ENCODE measurements around the gene IL1RAPL1.

Gene IL1RAPL1

GRCh38 chrX:29461039-29461438 is 873.8 kb downstream of the IL1RAPL1 start:
- no peaks in the 10 kb centered on the region for H3K4me1 ChIP-seq (ENCODE audit: control insufficient read depth in 1 of 2, insufficient read depth in 1 of 2, low read depth in 1 of 2, low read length in 1 of 2)

DNA sequence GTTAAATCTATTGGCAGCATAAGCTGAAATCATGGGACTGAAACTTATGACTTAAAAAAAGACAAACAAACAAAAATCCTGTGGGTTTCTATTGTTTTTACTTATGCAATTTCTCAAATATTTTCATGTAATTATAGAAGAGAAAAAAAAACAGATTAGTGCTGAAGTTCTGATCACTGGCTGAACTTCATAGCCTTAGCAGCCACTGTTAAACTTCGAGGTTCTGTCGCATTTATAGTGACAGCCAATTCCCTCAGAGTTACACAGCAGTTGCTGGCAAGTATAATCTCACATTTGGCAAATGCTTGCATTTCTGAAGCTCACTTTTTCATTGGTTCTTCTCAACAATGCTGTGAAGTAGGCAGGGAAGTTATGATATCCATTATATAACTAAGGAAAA is 879.2 kb downstream of the IL1RAPL1 start:
- H3K27me3 ChIP-seq: no peaks in the 10 kb centered on the region
- TF ChIP-seq, protein P1, sequence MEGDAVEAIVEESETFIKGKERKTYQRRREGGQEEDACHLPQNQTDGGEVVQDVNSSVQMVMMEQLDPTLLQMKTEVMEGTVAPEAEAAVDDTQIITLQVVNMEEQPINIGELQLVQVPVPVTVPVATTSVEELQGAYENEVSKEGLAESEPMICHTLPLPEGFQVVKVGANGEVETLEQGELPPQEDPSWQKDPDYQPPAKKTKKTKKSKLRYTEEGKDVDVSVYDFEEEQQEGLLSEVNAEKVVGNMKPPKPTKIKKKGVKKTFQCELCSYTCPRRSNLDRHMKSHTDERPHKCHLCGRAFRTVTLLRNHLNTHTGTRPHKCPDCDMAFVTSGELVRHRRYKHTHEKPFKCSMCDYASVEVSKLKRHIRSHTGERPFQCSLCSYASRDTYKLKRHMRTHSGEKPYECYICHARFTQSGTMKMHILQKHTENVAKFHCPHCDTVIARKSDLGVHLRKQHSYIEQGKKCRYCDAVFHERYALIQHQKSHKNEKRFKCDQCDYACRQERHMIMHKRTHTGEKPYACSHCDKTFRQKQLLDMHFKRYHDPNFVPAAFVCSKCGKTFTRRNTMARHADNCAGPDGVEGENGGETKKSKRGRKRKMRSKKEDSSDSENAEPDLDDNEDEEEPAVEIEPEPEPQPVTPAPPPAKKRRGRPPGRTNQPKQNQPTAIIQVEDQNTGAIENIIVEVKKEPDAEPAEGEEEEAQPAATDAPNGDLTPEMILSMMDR (IDR thresholded peaks at IDR 0.05): no peak
- H3K9me3 ChIP-seq: no peaks in the 10 kb centered on the region
- no peaks in the 10 kb centered on the region for H3K36me3 ChIP-seq
- no peak overlapping the region for H3K4me3 ChIP-seq (ENCODE audit: low read depth in 1 of 2, low read length in 1 of 2)
- H3K27ac ChIP-seq: no peak overlapping the region
- H3K4me1 ChIP-seq (ENCODE audit: control insufficient read depth in 1 of 2, insufficient read depth in 1 of 2, low read depth in 1 of 2, low read length in 1 of 2): no peaks in the 10 kb centered on the region

More at GRCh38 chrX:29461039-29461438, 873.8 kb downstream of the IL1RAPL1 start:
- Histone ChIP-seq H3K27ac (no peak overlapping the region), H3K27me3 (no peaks in the 10 kb centered on the region), H3K36me3 (no peaks in the 10 kb centered on the region), H3K4me3 (ENCODE audit: low read depth in 1 of 2, low read length in 1 of 2) (no peak overlapping the region), H3K9me3 (no peaks in the 10 kb centered on the region)
- TF ChIP-seq, protein P1 (IDR thresholded peaks at IDR 0.05): no peak

GRCh38 chrX:29468911-29469494 is 881.8 kb downstream of the IL1RAPL1 start:
- Histone ChIP-seq H3K27me3 (no peaks in the 10 kb centered on the region), H3K27ac (no peak overlapping the region), H3K4me3 (ENCODE audit: low read depth in 1 of 2, low read length in 1 of 2) (no peak overlapping the region), H3K4me1 (ENCODE audit: control insufficient read depth in 1 of 2, insufficient read depth in 1 of 2, low read depth in 1 of 2, low read length in 1 of 2) (no peaks in the 10 kb centered on the region), H3K9me3 (no peaks in the 10 kb centered on the region), H3K36me3 (no peaks in the 10 kb centered on the region)
- TF ChIP-seq, protein P1 (IDR thresholded peaks at IDR 0.05): no peak

DNA sequence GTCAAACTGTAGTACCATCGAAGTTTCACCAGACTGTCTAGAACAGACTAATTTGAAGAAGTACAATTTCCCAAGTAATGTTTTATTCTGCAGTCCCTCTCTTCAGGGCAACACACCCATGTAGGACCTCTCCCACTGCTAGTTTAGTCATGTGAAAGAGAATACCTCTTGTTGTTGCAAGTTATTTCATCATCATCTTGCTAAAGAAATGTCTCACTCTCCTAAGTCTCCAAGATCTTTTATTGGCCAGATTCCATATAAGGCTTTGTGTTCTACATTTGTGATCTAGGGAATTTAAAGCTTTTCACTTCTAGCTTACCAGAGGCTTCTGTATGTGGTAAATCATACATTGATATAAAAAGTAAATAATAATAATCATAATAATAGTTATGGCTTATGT is 882.8 kb downstream of the IL1RAPL1 start:
- H3K36me3 ChIP-seq: no peaks in the 10 kb centered on the region
- no peaks in the 10 kb centered on the region for H3K9me3 ChIP-seq
- TF ChIP-seq, protein P1 (IDR thresholded peaks at IDR 0.05): no peak
- no peaks in the 10 kb centered on the region for H3K27me3 ChIP-seq
- H3K27ac ChIP-seq: no peak overlapping the region
- H3K4me3 ChIP-seq (ENCODE audit: low read depth in 1 of 2, low read length in 1 of 2): no peak overlapping the region
- no peaks in the 10 kb centered on the region for H3K4me1 ChIP-seq (ENCODE audit: control insufficient read depth in 1 of 2, insufficient read depth in 1 of 2, low read depth in 1 of 2, low read length in 1 of 2)

- Histone ChIP-seq H3K4me1 (ENCODE audit: control insufficient read depth in 1 of 2, insufficient read depth in 1 of 2, low read depth in 1 of 2, low read length in 1 of 2) (no peaks in the 10 kb centered on the region), H3K4me3 (ENCODE audit: low read depth in 1 of 2, low read length in 1 of 2) (no peak overlapping the region), H3K27me3 (no peaks in the 10 kb centered on the region), H3K9me3 (no peaks in the 10 kb centered on the region), H3K27ac (no peak overlapping the region), H3K36me3 (no peaks in the 10 kb centered on the region)
- TF ChIP-seq, protein P1 (IDR thresholded peaks at IDR 0.05): no peak
Measured at GRCh38 chrX:29471829-29472228, 884.6 kb downstream of the IL1RAPL1 start.

All from neutrophil (primary cell).